ENCODE measurements around the gene FAM168A. TPM values are rescaled to one million over a fixed set of nuclear protein-coding genes. Genes with fewer than 3 reads are reported as not detected.

The FAM168A gene
- total RNA-seq, 2 donors from 2014 or later: 8.9 to 14.0 TPM

DNA sequence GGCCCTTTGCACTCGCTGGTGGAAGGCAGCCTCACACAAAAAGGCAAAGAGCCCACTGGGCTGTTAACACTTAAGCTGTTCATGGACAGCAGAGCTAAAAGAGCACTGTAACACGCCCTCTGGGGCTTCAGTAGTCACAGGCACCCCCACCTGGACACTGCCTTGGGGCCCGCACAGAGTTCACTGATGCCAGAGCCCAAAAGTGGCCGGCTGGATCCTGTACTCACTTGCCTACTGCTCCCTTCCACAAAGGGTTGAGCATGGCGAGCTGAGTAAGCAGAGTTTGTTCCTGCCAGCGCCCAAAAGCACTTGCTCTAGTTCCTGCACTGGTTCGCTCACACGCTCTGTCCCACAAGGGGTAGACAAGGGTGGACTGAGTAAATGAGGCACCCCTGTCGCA, 142.9 kb downstream of the FAM168A start:
- Histone ChIP-seq H3K36me3 (replicated peaks in 1 of 2; ENCODE audit: insufficient read depth in 1 of 2, low read depth in 2 of 2) (no peaks in the 10 kb centered on the region), H3K27ac (no peak overlapping the region), H3K4me3 (no peak overlapping the region), H3K4me1 (no peaks in the 10 kb centered on the region), H3K27me3 (no peaks in the 10 kb centered on the region), H3K9me3 (no peaks in the 10 kb centered on the region)
- ATAC-seq (no peak), DNase-seq (no peak)
- TF ChIP-seq, protein P1, sequence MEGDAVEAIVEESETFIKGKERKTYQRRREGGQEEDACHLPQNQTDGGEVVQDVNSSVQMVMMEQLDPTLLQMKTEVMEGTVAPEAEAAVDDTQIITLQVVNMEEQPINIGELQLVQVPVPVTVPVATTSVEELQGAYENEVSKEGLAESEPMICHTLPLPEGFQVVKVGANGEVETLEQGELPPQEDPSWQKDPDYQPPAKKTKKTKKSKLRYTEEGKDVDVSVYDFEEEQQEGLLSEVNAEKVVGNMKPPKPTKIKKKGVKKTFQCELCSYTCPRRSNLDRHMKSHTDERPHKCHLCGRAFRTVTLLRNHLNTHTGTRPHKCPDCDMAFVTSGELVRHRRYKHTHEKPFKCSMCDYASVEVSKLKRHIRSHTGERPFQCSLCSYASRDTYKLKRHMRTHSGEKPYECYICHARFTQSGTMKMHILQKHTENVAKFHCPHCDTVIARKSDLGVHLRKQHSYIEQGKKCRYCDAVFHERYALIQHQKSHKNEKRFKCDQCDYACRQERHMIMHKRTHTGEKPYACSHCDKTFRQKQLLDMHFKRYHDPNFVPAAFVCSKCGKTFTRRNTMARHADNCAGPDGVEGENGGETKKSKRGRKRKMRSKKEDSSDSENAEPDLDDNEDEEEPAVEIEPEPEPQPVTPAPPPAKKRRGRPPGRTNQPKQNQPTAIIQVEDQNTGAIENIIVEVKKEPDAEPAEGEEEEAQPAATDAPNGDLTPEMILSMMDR (IDR thresholded peaks at IDR 0.05): no peak
- TF ChIP-seq POLR2A (IDR thresholded peaks at IDR 0.05): no peak
- WGBS, 2 donors: 89 to 91% methylated on average over 8 to 9 of the region's 9 CpGs
- intact Hi-C loops (cut with DNase I): no loop called here

DNA sequence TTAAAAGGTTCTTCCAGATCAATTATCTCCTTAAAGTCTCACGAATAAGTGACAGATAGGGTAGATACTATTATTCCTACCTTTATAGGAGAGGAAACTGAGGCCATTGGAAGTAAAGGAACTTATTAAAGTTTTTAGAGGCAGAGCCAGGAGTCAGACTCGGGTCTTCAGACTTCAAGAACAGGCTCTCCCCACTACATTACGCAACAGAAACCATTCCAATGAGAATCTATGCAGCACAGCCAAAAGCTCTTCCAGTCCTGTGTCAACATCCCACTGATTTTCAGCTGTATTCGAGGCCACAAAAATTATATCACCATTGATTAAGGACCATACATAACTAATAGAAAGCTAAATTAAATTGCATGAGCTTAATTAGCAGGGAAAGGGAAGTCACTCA, 144.3 kb downstream of the FAM168A start:
- 69 to 74% methylated on average over 4 of the region's 4 CpGs for WGBS, 2 donors
- Histone ChIP-seq H3K27ac (no peak overlapping the region), H3K27me3 (no peaks in the 10 kb centered on the region), H3K4me3 (no peak overlapping the region), H3K36me3 (replicated peaks in 1 of 2; ENCODE audit: insufficient read depth in 1 of 2, low read depth in 2 of 2) (no peaks in the 10 kb centered on the region), H3K4me1 (no peaks in the 10 kb centered on the region), H3K9me3 (no peaks in the 10 kb centered on the region)
- DNase-seq: no peak
- ATAC-seq: no peak
- intact Hi-C loops (cut with DNase I): no loop called here
- no peak for TF ChIP-seq POLR2A (IDR thresholded peaks at IDR 0.05)
- TF ChIP-seq, protein P1 (IDR thresholded peaks at IDR 0.05): no peak

DNA sequence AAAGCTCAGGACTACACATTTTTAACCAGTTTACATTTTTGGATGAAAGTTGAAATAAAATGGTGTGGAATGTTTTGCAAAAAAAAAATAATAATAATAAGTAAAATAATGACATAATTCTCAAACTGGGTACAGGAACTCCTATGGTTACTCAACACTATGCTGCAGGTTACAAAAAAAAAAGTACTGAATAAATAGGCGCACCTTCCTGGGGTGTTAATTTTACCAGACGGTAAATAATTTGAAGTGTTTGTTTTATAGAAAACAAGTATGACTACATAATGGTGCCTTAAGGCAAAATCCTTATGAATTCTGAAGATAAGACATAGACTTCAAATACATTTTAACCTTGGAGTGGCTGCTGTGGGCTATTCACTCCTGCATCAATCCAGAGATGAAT, 145.2 kb downstream of the FAM168A start:
- TF ChIP-seq POLR2A (IDR thresholded peaks at IDR 0.05): no peak
- TF ChIP-seq, protein P1 (IDR thresholded peaks at IDR 0.05): no peak
- WGBS, 2 donors: 96 to 98% methylated on average over 2 of the region's 2 CpGs
- no peaks in the 10 kb centered on the region for H3K9me3 ChIP-seq
- no peaks in the 10 kb centered on the region for H3K4me1 ChIP-seq
- no peaks in the 10 kb centered on the region for H3K27me3 ChIP-seq
- intact Hi-C loops (cut with DNase I): no loop called here
- H3K4me3 ChIP-seq: no peak overlapping the region
- ATAC-seq (no peak), DNase-seq (no peak)
- no peaks in the 10 kb centered on the region for H3K36me3 ChIP-seq (replicated peaks in 1 of 2; ENCODE audit: insufficient read depth in 1 of 2, low read depth in 2 of 2)
- no peak overlapping the region for H3K27ac ChIP-seq

DNA sequence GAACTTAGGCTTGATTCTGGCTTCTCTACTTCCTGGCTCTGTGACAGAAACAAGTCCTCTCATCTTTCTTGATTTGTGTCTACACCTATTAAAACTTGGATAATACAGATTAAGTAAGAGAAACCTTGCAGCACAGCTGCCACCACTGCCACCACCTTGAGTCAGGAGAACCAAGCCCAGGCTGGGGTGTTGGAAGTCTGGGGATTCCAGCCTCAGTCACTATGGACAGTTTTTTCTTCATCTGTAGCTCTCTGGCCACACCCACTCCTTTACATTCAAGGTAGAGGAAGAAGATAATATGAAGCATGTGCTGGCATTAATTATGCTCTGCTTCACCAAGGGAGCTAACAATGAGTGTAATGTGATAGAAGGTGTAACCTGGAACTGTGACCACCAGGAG, 146.0 kb downstream of the FAM168A start:
- no peak for DNase-seq
- Histone ChIP-seq H3K9me3 (no peaks in the 10 kb centered on the region), H3K4me3 (no peak overlapping the region), H3K27ac (no peak overlapping the region), H3K36me3 (replicated peaks in 1 of 2; ENCODE audit: insufficient read depth in 1 of 2, low read depth in 2 of 2) (no peaks in the 10 kb centered on the region), H3K27me3 (no peaks in the 10 kb centered on the region), H3K4me1 (no peaks in the 10 kb centered on the region)
- no peak for ATAC-seq
- intact Hi-C loops (cut with DNase I): no loop called here
- TF ChIP-seq, protein P1 (IDR thresholded peaks at IDR 0.05): no peak
- no peak for TF ChIP-seq POLR2A (IDR thresholded peaks at IDR 0.05)

DNA sequence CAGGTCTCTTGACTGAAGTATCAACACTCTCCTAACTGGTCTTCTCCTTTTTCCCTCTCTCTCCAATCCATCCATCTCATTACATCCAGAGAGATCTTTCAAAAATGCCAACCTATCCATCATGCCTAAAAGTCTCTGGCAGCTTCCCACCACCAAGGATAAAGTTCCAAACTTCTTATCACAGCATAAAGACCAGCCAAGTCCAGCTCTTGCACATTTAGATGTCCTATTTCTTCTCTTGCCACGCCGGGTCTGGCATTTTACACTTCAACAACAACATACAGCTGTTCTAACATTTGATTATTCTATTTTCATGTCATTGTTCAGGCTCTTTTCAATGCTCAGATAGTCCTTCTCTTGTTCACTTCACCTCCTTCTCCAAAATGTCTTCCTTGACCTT, 151.1 kb downstream of the FAM168A start:
- H3K4me1 ChIP-seq: no peaks in the 10 kb centered on the region
- H3K36me3 ChIP-seq (replicated peaks in 1 of 2; ENCODE audit: insufficient read depth in 1 of 2, low read depth in 2 of 2): no peaks in the 10 kb centered on the region
- TF ChIP-seq, protein P1 (IDR thresholded peaks at IDR 0.05): no peak
- no peak for TF ChIP-seq POLR2A (IDR thresholded peaks at IDR 0.05)
- DNase-seq (no peak), ATAC-seq (no peak)
- H3K27ac ChIP-seq: no peak overlapping the region
- no peaks in the 10 kb centered on the region for H3K9me3 ChIP-seq
- intact Hi-C loops (cut with DNase I): no loop called here
- no peak overlapping the region for H3K4me3 ChIP-seq
- H3K27me3 ChIP-seq: no peaks in the 10 kb centered on the region
- 67 to 76% methylated on average over 2 of the region's 2 CpGs for WGBS, 2 donors
